Tibial artery (tissue), 4 donors: Measurements from ENCODE around the gene CXCL8.

ENCODE experiments used
- DNase-seq, 2 donors: peaks; one replicate each; pipeline ENCODE4 v3.0.0-alpha.2; 2019
- H3K27ac ChIP-seq, 2 donors: fragments of 200-600 bp; sonication (generic) in 1 of 2; 1 replicate in 1 of 2; 2 replicates in 1 of 2; pipeline ENCODE4 v1.5.1; 2018 to 2019; ENCODE audit warnings: mild to moderate bottlenecking in 1 of 2
- H3K27me3 ChIP-seq, 2 donors: fragments of 200-600 bp; sonication (generic) in 1 of 2; one replicate each; pipeline versions ENCODE4 v1.5.1 to v1.6.0; 2016 to 2019
- H3K36me3 ChIP-seq, 3 donors: fragments of 200-600 bp; sonication (generic) in 2 of 3; one replicate each; pipeline ENCODE4 v1.5.1; 2016 to 2019; ENCODE audit warnings: mild to moderate bottlenecking in 2 of 3
- H3K4me1 ChIP-seq, 4 donors: fragments of 200-600 bp; sonication (generic) in 2 of 4; 1 replicate in 3 of 4; 2 replicates in 1 of 4; pipeline ENCODE4 v1.5.1; 2016 to 2019
- H3K4me3 ChIP-seq, 2 donors: fragments of 200-600 bp; sonication (generic) in 1 of 2; 1 replicate in 1 of 2; 2 replicates in 1 of 2; pipeline ENCODE4 v1.5.1; 2018 to 2019; ENCODE audit warnings: mild to moderate bottlenecking in 2 of 2
- H3K9me3 ChIP-seq, 3 donors: fragments of 200-600 bp; sonication (generic) in 1 of 3; one replicate each; pipeline ENCODE4 v1.5.1; 2016 to 2019
- intact Hi-C: fragments of 100-400 bp; cut with DNase I; formaldehyde crosslinking; loops from one replicate; pipeline ENCODE4 v1.15.0; 2023; ENCODE audit warnings: low total_unique reads
- TF ChIP-seq, protein P1 (sequence below), 2 experiments: fragments of 200-600 bp in 1 of 2; fragments of 450-650 bp in 1 of 2; IDR thresholded peaks; one replicate each; pipeline ENCODE4 v1.5.1; 2017 to 2019; ENCODE audit warnings: antibody characterized with exemption in 2 of 2, mild to moderate bottlenecking in 1 of 2, moderate library complexity in 1 of 2

The CXCL8 gene

DNA sequence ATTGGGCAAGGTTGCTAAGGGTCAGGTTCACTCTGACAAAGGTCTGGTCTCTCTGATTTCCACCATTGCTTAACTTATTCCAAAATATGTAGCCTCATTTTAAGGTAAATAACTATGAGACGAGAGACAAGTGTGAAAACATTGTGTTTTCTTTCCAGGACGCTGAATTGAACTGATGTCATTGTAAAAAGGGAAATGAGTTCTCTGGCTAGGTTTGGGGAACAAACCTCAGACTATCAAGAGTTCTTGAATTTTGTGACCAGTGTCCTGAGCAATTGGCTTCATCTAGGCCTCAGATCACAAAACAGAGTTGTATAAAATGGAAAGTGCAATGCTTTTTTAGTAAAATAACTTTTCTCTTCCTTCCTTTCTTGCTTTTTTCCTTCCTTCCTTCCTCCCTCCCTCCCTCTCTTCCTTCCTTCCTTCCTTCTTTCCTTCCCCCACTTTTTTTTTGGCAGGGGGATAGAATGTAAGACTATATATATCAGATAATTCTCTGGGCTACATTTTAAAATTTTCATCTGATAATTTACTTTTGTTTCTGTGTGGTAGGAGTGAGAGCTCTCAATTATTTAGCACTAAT lies 30.8 kb upstream of the CXCL8 start:
- Histone ChIP-seq H3K4me3 (no peak overlapping the region), H3K9me3 (no peaks in the 10 kb centered on the region), H3K27me3 (no peaks in the 10 kb centered on the region), H3K4me1 (peaks cover 0 to 26% (median 23%) of the 10 kb centered on the region in 4 donors), H3K27ac (no peak overlapping the region), H3K36me3 (no peaks in the 10 kb centered on the region)
- intact Hi-C loops, result no loop called here
- DNase-seq, result no peak
- TF ChIP-seq, protein P1, sequence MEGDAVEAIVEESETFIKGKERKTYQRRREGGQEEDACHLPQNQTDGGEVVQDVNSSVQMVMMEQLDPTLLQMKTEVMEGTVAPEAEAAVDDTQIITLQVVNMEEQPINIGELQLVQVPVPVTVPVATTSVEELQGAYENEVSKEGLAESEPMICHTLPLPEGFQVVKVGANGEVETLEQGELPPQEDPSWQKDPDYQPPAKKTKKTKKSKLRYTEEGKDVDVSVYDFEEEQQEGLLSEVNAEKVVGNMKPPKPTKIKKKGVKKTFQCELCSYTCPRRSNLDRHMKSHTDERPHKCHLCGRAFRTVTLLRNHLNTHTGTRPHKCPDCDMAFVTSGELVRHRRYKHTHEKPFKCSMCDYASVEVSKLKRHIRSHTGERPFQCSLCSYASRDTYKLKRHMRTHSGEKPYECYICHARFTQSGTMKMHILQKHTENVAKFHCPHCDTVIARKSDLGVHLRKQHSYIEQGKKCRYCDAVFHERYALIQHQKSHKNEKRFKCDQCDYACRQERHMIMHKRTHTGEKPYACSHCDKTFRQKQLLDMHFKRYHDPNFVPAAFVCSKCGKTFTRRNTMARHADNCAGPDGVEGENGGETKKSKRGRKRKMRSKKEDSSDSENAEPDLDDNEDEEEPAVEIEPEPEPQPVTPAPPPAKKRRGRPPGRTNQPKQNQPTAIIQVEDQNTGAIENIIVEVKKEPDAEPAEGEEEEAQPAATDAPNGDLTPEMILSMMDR (IDR thresholded peaks at IDR 0.05), result no peak

DNA sequence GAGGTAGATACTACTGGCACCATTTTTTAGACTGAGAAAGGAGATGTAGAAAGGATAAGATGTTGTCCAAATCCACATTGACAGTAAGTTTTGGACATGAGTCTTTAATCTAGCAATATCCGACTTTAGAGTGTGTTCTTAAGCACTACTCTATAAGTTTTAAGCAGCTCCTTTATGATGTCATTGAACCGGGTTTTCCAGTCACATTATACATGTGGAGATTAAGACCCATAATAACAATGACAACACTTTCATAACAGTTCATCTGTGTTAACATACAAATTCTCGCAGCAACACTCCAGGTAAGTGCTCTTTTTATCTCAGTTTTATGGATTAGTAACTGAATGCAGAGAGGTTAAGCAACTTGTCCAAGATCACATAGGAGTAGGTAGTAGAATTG lies 30.3 kb upstream of the CXCL8 start:
- Histone ChIP-seq H3K4me1 (peaks cover 0 to 22% (median 19%) of the 10 kb centered on the region in 4 donors), H3K27ac (no peak overlapping the region)
- intact Hi-C loops, result no loop called here

GRCh38 chr4:73711989-73712388 lies 28.4 kb upstream of the CXCL8 start:
- H3K27me3 ChIP-seq, result no peaks in the 10 kb centered on the region
- intact Hi-C loops, result no loop called here
- no peaks in the 10 kb centered on the region for H3K9me3 ChIP-seq
- H3K4me3 ChIP-seq, result no peak overlapping the region
- TF ChIP-seq, protein P1 (IDR thresholded peaks at IDR 0.05), result no peak
- no peak overlapping the region for H3K27ac ChIP-seq
- H3K4me1 ChIP-seq, result peaks cover 0 to 15% (median 13%) of the 10 kb centered on the region in 4 donors
- no peaks in the 10 kb centered on the region for H3K36me3 ChIP-seq
- DNase-seq, result no peak

More for the DNA sequence above, 30.3 kb upstream of the CXCL8 start:
- TF ChIP-seq, protein P1 (IDR thresholded peaks at IDR 0.05), result no peak
- H3K4me3 ChIP-seq, result no peak overlapping the region
- no peaks in the 10 kb centered on the region for H3K27me3 ChIP-seq
- no peaks in the 10 kb centered on the region for H3K9me3 ChIP-seq
- H3K36me3 ChIP-seq, result no peaks in the 10 kb centered on the region
- DNase-seq, result no peak

DNA sequence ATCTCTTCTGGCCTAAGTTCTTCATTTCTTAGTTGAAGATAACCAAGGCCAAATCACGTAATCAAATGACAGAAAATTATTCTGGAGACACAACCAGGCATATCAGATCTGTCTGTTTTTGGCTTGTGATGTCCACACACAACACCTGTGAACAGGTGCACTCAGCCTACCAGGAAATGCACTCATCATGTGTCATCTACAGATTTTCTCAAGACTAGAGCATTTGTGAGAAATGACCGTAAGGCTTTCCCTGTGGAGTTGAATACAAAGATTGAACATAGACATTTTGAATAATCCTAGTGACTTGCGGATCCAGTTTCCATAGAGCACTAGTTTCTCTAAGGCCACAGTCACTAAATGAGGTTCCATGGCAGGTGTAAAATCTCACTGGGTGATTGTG lies 26.7 kb upstream of the CXCL8 start:
- intact Hi-C loops, result no loop called here
- DNase-seq, result no peak

GRCh38 chr4:73714647-73715046 lies 25.7 kb upstream of the CXCL8 start:
- no peak overlapping the region for H3K27ac ChIP-seq
- H3K4me1 ChIP-seq, result no peaks in the 10 kb centered on the region
- no peak for DNase-seq
- H3K36me3 ChIP-seq, result no peaks in the 10 kb centered on the region
- intact Hi-C loops, result no loop called here
- no peaks in the 10 kb centered on the region for H3K9me3 ChIP-seq
- no peaks in the 10 kb centered on the region for H3K27me3 ChIP-seq
- no peak overlapping the region for H3K4me3 ChIP-seq
- TF ChIP-seq, protein P1 (IDR thresholded peaks at IDR 0.05), result no peak

More for the DNA sequence above, 26.7 kb upstream of the CXCL8 start:
- Histone ChIP-seq H3K36me3 (no peaks in the 10 kb centered on the region), H3K4me1 (peaks cover 0 to under 1% (median 0%) of the 10 kb centered on the region in 4 donors), H3K27me3 (no peaks in the 10 kb centered on the region), H3K9me3 (no peaks in the 10 kb centered on the region), H3K4me3 (no peak overlapping the region), H3K27ac (no peak overlapping the region)
- TF ChIP-seq, protein P1 (IDR thresholded peaks at IDR 0.05), result no peak

DNA sequence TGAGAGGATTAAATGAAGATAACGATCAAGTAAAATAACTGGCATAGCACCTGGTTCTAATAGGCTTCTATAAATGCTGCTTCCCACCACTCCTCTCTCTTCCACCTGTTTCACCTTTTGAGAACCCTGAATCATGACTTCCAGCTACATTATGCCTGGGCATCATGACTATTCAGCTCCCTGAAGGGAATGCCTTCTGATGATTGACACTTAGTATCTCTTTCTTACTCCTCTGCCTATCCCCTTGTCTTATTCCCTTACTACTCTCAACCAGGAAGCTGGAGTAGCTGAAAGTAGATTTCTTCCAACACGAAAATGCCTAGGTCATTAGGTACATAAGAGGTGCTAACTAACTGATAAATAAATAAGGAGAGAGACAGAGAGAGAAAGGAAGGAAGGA lies 24.7 kb upstream of the CXCL8 start:
- DNase-seq, result no peak
- H3K27ac ChIP-seq, result no peak overlapping the region
- intact Hi-C loops, result no loop called here
- H3K27me3 ChIP-seq, result no peaks in the 10 kb centered on the region
- H3K4me1 ChIP-seq, result no peaks in the 10 kb centered on the region
- no peaks in the 10 kb centered on the region for H3K36me3 ChIP-seq
- TF ChIP-seq, protein P1 (IDR thresholded peaks at IDR 0.05), result no peak
- H3K9me3 ChIP-seq, result no peaks in the 10 kb centered on the region
- no peak overlapping the region for H3K4me3 ChIP-seq
